Suprapubic skin (tissue), 4 donors: ENCODE data around the gene TEX22. TPM values are rescaled to one million over a fixed set of nuclear protein-coding genes. Genes with fewer than 3 reads are reported as not detected.

Source experiments
- DNase-seq, 2 donors: peaks; one replicate each; pipeline ENCODE4 v3.0.0-alpha.2; 2019; ENCODE audit warnings: low spot score in 2 of 2
- H3K27ac ChIP-seq: fragments of 200-600 bp; sonication (generic); one replicate; pipeline ENCODE4 v1.5.1; 2019
- H3K27me3 ChIP-seq: fragments of 200-600 bp; sonication (generic); one replicate; pipeline ENCODE4 v1.5.1; 2019
- H3K36me3 ChIP-seq: fragments of 200-600 bp; sonication (generic); one replicate; pipeline ENCODE4 v1.5.1; 2019
- H3K4me1 ChIP-seq: fragments of 200-600 bp; sonication (generic); one replicate; pipeline ENCODE4 v1.5.1; 2019
- H3K4me3 ChIP-seq: fragments of 200-600 bp; sonication (generic); one replicate; pipeline ENCODE4 v1.5.1; 2019; ENCODE audit warnings: mild to moderate bottlenecking
- H3K9me3 ChIP-seq: fragments of 200-600 bp; sonication (generic); one replicate; pipeline ENCODE4 v1.5.1; 2019
- CTCF ChIP-seq, 2 donors: fragments of 200-600 bp in 1 of 2; fragments of 450-650 bp in 1 of 2; sonication (generic) in 1 of 2; IDR thresholded peaks; one replicate each; pipeline ENCODE4 v1.5.1; 2016 to 2019; ENCODE audit warnings: antibody characterized with exemption in 2 of 2, mild to moderate bottlenecking in 1 of 2, moderate library complexity in 1 of 2
- EP300 ChIP-seq: sonication (generic); formaldehyde crosslinking; IDR thresholded peaks from one replicate; pipeline ENCODE4 v1.6.1; 2017; ENCODE audit warnings: antibody characterized with exemption
- POLR2A ChIP-seq, 2 donors: fragments of 450-650 bp; IDR thresholded peaks; one replicate each; pipeline ENCODE4 v1.6.1; 2017; ENCODE audit warnings: antibody characterized with exemption in 2 of 2, mild to moderate bottlenecking in 2 of 2, moderate library complexity in 2 of 2
- POLR2AphosphoS5 ChIP-seq, 3 donors: sonication (generic); formaldehyde crosslinking; IDR thresholded peaks; one replicate each; pipeline ENCODE4 v1.6.1; 2017; ENCODE audit warnings: antibody characterized with exemption in 3 of 3
- WGBS: methylation state at CpG from one replicate; pipeline ENCODE4 v1.1.5; 2018; 5-methylcytosine and 5-hydroxymethylcytosine counted together
- total RNA-seq, 4 donors: library from RNA; depleted of rRNA; stranded (reverse); fragments of >200 nt; gene quantifications; one replicate each; pipeline ENCODE4 v1.1.0, GENCODE V29; 2016

TEX22 gene
- total RNA-seq, 4 donors from 2014 or later = 0.80 TPM; not detected in 3

DNA sequence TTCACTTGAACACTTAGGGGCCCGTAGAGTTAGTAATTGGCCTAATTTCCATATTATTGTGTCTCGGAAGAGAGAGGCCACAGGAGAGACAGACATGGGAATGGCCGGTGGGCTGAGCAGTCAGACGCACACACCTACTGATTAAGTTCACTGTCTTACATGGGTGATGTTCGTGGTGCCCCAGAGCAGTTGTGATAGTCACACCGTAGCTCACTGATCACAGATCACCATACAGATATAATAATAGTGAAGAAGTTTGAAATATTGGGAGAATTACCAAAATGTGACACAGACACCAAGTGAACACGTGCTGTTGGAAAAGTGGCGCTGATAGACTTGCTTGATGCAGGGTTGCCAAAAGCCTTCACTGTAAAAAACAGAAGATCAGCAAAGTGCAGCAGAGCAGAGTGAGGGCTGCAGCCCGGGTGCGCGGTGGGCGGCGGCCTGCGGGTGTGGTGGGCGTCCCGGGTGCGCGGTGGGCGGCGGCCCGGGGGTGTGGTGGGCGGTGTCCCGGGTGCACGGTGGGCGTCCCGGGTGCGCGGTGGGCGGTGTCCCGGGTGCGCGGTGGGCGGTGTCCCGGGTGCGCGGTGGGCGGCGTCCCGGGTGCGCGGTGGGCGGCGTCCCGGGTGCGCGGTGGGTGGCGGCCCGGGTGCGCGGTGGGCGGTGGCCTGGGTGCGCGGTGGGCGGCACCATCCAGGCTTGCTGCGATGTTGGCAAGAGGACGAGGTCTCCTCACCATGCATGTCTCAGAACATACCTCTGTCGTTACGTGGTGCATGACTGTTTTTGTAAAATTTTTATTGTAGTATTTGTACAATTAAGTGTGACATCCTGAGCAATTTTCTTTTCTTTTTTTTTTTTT lies 34.3 kb upstream of the TEX22 start:
- DNase-seq = no peak
- WGBS = 20% methylated on average over 18 of the region's 58 CpGs
- Histone ChIP-seq H3K27me3 (no peaks in the 10 kb centered on the region), H3K4me1 (peaks cover 7% of the 10 kb centered on the region), H3K27ac (no peak overlapping the region), H3K4me3 (peak overlapping the region; percentile 35), H3K36me3 (peaks cover 26% of the 10 kb centered on the region), H3K9me3 (no peaks in the 10 kb centered on the region)
- TF ChIP-seq POLR2AphosphoS5 (IDR thresholded peaks at IDR 0.05) = no peak
- no peak for TF ChIP-seq EP300
- TF ChIP-seq POLR2A (IDR thresholded peaks at IDR 0.05) = no peak
- no peak for TF ChIP-seq CTCF (IDR thresholded peaks at IDR 0.05)

DNA sequence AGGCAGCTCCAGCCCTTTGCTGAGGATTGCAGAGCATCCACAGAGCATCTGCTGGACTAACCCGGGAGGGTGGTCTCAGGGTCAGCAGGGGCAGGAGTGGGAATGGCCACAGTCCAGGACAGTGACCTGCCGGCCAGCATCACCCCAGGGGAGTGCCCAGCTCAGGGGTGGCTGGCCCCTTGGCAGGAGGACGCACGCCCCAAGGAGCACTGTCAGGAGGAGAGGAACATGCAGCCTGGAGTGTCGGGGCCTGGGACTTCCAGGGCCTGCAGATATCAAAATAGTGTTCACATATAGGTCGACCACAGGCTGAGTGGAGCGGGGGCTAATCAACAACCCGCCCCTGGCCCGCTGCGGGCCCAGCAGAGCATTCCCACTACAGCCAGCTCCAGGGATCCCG lies 33.2 kb upstream of the TEX22 start:
- H3K36me3 ChIP-seq = peaks cover 34% of the 10 kb centered on the region
- H3K9me3 ChIP-seq = no peaks in the 10 kb centered on the region
- H3K27ac ChIP-seq = no peak overlapping the region
- H3K27me3 ChIP-seq = no peaks in the 10 kb centered on the region
- peaks cover 7% of the 10 kb centered on the region for H3K4me1 ChIP-seq
- no peak for DNase-seq
- no peak overlapping the region for H3K4me3 ChIP-seq
- WGBS = 96% methylated on average over 5 of the region's 11 CpGs
- TF ChIP-seq POLR2A (IDR thresholded peaks at IDR 0.05) = no peak
- TF ChIP-seq CTCF (IDR thresholded peaks at IDR 0.05) = no peak
- TF ChIP-seq POLR2AphosphoS5 (IDR thresholded peaks at IDR 0.05) = no peak
- no peak for TF ChIP-seq EP300

GRCh38 chr14:105365681-105366080 lies 32.7 kb upstream of the TEX22 start:
- no peak for TF ChIP-seq CTCF (IDR thresholded peaks at IDR 0.05)
- Histone ChIP-seq H3K27ac (no peak overlapping the region), H3K27me3 (no peaks in the 10 kb centered on the region), H3K36me3 (peaks cover 32% of the 10 kb centered on the region), H3K9me3 (no peaks in the 10 kb centered on the region), H3K4me3 (no peak overlapping the region), H3K4me1 (peaks cover 7% of the 10 kb centered on the region)
- DNase-seq = no peak
- 97% methylated on average over 12 of the region's 12 CpGs for WGBS

DNA sequence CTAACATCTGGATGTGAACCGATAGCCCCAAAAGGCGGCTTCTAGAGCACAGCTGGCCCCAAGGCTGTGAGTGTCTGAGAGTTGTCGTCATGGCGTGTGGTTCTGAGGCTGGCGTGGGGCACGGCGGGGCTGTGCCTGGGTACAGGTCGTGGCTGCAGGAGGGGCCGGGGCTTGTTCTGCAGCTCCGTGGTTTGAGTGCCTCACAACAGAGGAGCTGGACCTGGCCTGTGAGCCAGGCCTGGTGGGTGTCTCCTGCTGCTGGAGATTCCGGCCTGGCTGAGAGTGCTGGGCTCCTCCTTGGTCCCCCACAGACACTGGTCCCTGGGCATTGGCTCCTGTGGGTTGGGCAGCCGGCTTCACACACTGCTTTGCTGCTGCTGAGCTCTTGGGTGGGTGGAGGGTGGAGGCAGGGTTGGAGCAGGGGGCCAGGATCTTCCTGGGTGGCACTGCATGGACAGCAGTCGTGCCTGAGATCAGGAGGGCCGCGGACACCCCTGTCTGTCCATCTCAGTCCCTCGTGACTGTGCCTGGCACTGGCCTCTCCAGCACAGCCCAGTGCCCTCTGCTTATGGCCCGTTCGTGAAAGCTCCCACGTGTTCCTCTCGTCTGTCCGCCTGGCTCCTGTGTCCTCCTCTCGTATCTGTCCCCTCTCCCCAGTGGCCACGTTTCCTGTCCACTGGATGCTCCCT lies 31.8 kb upstream of the TEX22 start:
- Histone ChIP-seq H3K27me3 (no peaks in the 10 kb centered on the region), H3K36me3 (peaks cover 28% of the 10 kb centered on the region), H3K4me1 (peaks cover 11% of the 10 kb centered on the region), H3K9me3 (no peaks in the 10 kb centered on the region), H3K27ac (no peak overlapping the region), H3K4me3 (no peak overlapping the region)
- TF ChIP-seq POLR2A (IDR thresholded peaks at IDR 0.05) (no peak), EP300 (no peak), POLR2AphosphoS5 (IDR thresholded peaks at IDR 0.05) (no peak), CTCF (IDR thresholded peaks at IDR 0.05) (no peak)
- 92% methylated on average over 21 of the region's 23 CpGs for WGBS
- DNase-seq = no peak
